GM18505 (cell line): ENCODE results near the gene PRKD1.

Source experiments
- ATAC-seq: cut with Tn5 transposase; IDR thresholded peaks from one replicate; pipeline ENCODE4 v1.9.1; 2021; ENCODE audit not compliant: unreplicated experiment
- POLR2A ChIP-seq: IDR thresholded peaks from 4 replicates; pipeline ENCODE4 v1.6.1; 2011; ENCODE audit warnings: borderline replicate concordance; ENCODE audit not compliant: insufficient read depth, insufficient read length; ENCODE audit errors: extremely low read depth

PRKD1 gene

GRCh38 chr14:29927376-29928116 lies at the start of gene PRKD1:
Gene PRKD1 (minus strand): TSS chr14:29927847.
- no peak for TF ChIP-seq POLR2A
- ATAC-seq = peak; percentile 45

GRCh38 chr14:29971101-29971500 lies 43.5 kb upstream of the PRKD1 start:
- TF ChIP-seq POLR2A = no peak
- ATAC-seq = no peak

GRCh38 chr14:29955087-29955486 lies 27.4 kb upstream of the PRKD1 start:
- no peak for TF ChIP-seq POLR2A

GRCh38 chr14:29953501-29953900 lies 25.9 kb upstream of the PRKD1 start:
- no peak for ATAC-seq
- TF ChIP-seq POLR2A = no peak

More at GRCh38 chr14:29955087-29955486, 27.4 kb upstream of the PRKD1 start:
- ATAC-seq = no peak

- no peak for ATAC-seq
- TF ChIP-seq POLR2A = no peak
Measured at GRCh38 chr14:29944091-29944490, 16.4 kb upstream of the PRKD1 start.

GRCh38 chr14:29941401-29941800 lies 13.8 kb upstream of the PRKD1 start:
- no peak for TF ChIP-seq POLR2A
- ATAC-seq = no peak

GRCh38 chr14:29940482-29940881 lies 12.8 kb upstream of the PRKD1 start:
- no peak for ATAC-seq
- TF ChIP-seq POLR2A = no peak

GRCh38 chr14:29937116-29937515 lies 9.5 kb upstream of the PRKD1 start:
- ATAC-seq = no peak
- no peak for TF ChIP-seq POLR2A

GRCh38 chr14:29930283-29930682 lies 2.6 kb upstream of the PRKD1 start:
- ATAC-seq = no peak
- no peak for TF ChIP-seq POLR2A

GRCh38 chr14:29928117-29928640 lies 532 bp upstream of the PRKD1 start:
- no peak for ATAC-seq
- TF ChIP-seq POLR2A = no peak

GRCh38 chr14:29926701-29927375 lies 809 bp downstream of the PRKD1 start:
- no peak for TF ChIP-seq POLR2A
- peak; percentile 33 for ATAC-seq

- no peak for ATAC-seq
- TF ChIP-seq POLR2A = no peak
Measured at GRCh38 chr14:29926228-29926627, 1.4 kb downstream of the PRKD1 start.

GRCh38 chr14:29925736-29926135 lies 1.9 kb downstream of the PRKD1 start:
- no peak for ATAC-seq
- TF ChIP-seq POLR2A = no peak
